Heart right ventricle (tissue), 16 donors: Measurements from ENCODE around the gene ILKAP. TPM values are rescaled to one million over a fixed set of nuclear protein-coding genes. Genes with fewer than 3 reads are reported as not detected.

Experiments used
- ATAC-seq, 8 donors: fragments of 200-7000 bp; cut with Tn5 transposase; one replicate each; pipeline ENCODE4 v1.9.1; 2020; ENCODE audit warnings: mild to moderate bottlenecking in 8 of 8, moderate library complexity in 8 of 8, moderate number of reproducible peaks in 1 of 8
- DNase-seq, 2 donors: peaks; one replicate each; pipeline ENCODE4 v3.0.0-alpha.2; 2020
- H3K27ac ChIP-seq, 10 donors: fragments of 200-600 bp; sonication (generic) in 2 of 10; one replicate each; pipeline versions ENCODE4 v1.5.0 to v1.8.0; 2020 to 2022; ENCODE audit warnings: mild to moderate bottlenecking in 3 of 10
- H3K27me3 ChIP-seq, 7 donors: fragments of 200-600 bp; one replicate each; pipeline ENCODE4 v1.8.0; 2021 to 2022; ENCODE audit warnings: mild to moderate bottlenecking in 2 of 7
- H3K36me3 ChIP-seq, 9 donors: fragments of 200-600 bp; sonication (generic) in 1 of 9; one replicate each; pipeline versions ENCODE4 v1.5.0 to v1.8.0; 2020 to 2022; ENCODE audit warnings: mild to moderate bottlenecking in 2 of 9
- H3K4me1 ChIP-seq, 9 donors: fragments of 200-600 bp; sonication (generic) in 1 of 9; one replicate each; pipeline versions ENCODE4 v1.5.0 to v1.8.0; 2020 to 2022; ENCODE audit warnings: mild to moderate bottlenecking in 4 of 9
- H3K4me3 ChIP-seq, 10 donors: fragments of 200-600 bp; sonication (generic) in 2 of 10; one replicate each; pipeline versions ENCODE4 v1.5.0 to v1.8.0; 2020 to 2022; ENCODE audit warnings: mild to moderate bottlenecking in 7 of 10, moderate library complexity in 2 of 10
- H3K9me3 ChIP-seq, 11 donors: fragments of 200-600 bp in 10 of 11; sonication (generic) in 2 of 11; one replicate each; pipeline versions ENCODE4 v1.5.0 to v1.8.0; 2013 to 2022; ENCODE audit warnings: mild to moderate bottlenecking in 2 of 11, control low read depth in 1 of 11, moderate library complexity in 1 of 11
- CTCF ChIP-seq, 9 donors: fragments of 200-600 bp; sonication (generic) in 2 of 9; IDR thresholded peaks; one replicate each; pipeline versions ENCODE4 v1.5.0 to v1.8.0; 2021 to 2022; ENCODE audit warnings: antibody characterized with exemption in 9 of 9, mild to moderate bottlenecking in 5 of 9, moderate library complexity in 1 of 9
- WGBS, 2 donors: extraction: QIAGEN DNeasy Blood & Tissue Kit; methylation state at CpG; one replicate each; pipeline ENCODE4 v1.1.7; 2013; ENCODE audit warnings: inconsistent platforms in 1 of 2; 5-methylcytosine and 5-hydroxymethylcytosine counted together
- intact Hi-C, 10 donors: fragments of 100-400 bp; cut with DNase I; formaldehyde crosslinking; loops; one replicate each; pipeline versions ENCODE4 v1.11.1 to v1.14.2; 2022
- polyA plus RNA-seq, 2 donors: library from polyadenylated mRNA; stranded (reverse); fragments of 200-250 nt; gene quantifications; one replicate each; pipeline ENCODE4 v1.2.3, GENCODE V29; 2013
- total RNA-seq, 10 donors: library from RNA; stranded (reverse); fragmentation: NEBNext Ultra II Directional in 3 of 10; extraction: Animal tissue kit (Norgen Biotek cat#: 25700) in 3 of 10; gene quantifications; one replicate each; pipeline versions ENCODE4 v1.2.1 to v1.2.4, GENCODE V29; 2021 to 2023
- donor health status: Arrhythmogenic right ventricular cardiomyopathy.
- donor health status: ischemic (EF 13 %, LVEDD 7.1; RV severe dilation, severe dysfunction).
- donor health status: healthy with polysubstance abuse.
- donor health status: DM: no; HTN: yes; CAD: no.
- donor health status: DM: no; HTN: no; CAD: no.
- donor health status: ischemic (EF 25% LVEDD 6.9; RV normal size, moderate dysfunction).
- donor health status: ischemic (EF 25% LVEDD 5.7; RV mildly dilated, moderate dysfunction).
- donor health status: healthy.
- donor health status: DM: yes; HTN: yes; CAD: no.
- donor health status: Ischemic cardiomyopathy.
- donor health status: ischemic (EF 35%, LVEDD 5.7; RV mildly dilated, moderate dysfunction).
- donor health status: nonischemic (EF 11% LVEDD 7.7; RV severe dilation, severe dysfunction).
- donor health status: DM: yes; HTN: yes; CAD: no.
- donor health status: PGD.
- donor health status: ischemic (EF 29% LVEDD 5.4; RV normal size, mild dysfunction).
- donor health status: nonischemic (EF 23%, LVEDD 6.1; RV moderate dilation, normal function).

The ILKAP gene
- total and polyA plus RNA-seq, 12 donors, result 19.6 to 83.9 (median 25.6) TPM

- no peak overlapping the region for H3K4me3 ChIP-seq
- peaks cover 0 to 8% (median 0%) of the 10 kb centered on the region in 9 donors for H3K4me1 ChIP-seq
- no peaks in the 10 kb centered on the region for H3K9me3 ChIP-seq
- intact Hi-C loops, result no loop called here
- TF ChIP-seq CTCF (IDR thresholded peaks at IDR 0.05), result no peak
- ATAC-seq, result no peak
- H3K27ac ChIP-seq, result no peak overlapping the region
- 63 to 79% methylated on average over 30 of the region's 30 CpGs for WGBS, 2 donors
- H3K36me3 ChIP-seq, result no peaks in the 10 kb centered on the region
- DNase-seq, result peak in 1 of 2 donors; percentile 16
- H3K27me3 ChIP-seq, result no peaks in the 10 kb centered on the region
These were observed 74.9 kb downstream of the ILKAP start for GRCh38 chr2:238128534-238129001.

GRCh38 chr2:238128061-238128440, 75.4 kb downstream of the ILKAP start:
- Histone ChIP-seq H3K27ac (no peak overlapping the region), H3K27me3 (no peaks in the 10 kb centered on the region), H3K9me3 (no peaks in the 10 kb centered on the region), H3K4me1 (peaks cover 0 to 8% (median 0%) of the 10 kb centered on the region in 9 donors), H3K4me3 (no peak overlapping the region), H3K36me3 (no peaks in the 10 kb centered on the region)
- intact Hi-C loops, result no loop called here
- ATAC-seq (no peak), DNase-seq (peak in 1 of 2 donors; percentile 1)
- no peak for TF ChIP-seq CTCF (IDR thresholded peaks at IDR 0.05)
- WGBS, 2 donors, result 88 to 96% methylated on average over 22 of the region's 22 CpGs

GRCh38 chr2:238127165-238128060, 76.1 kb downstream of the ILKAP start:
- Histone ChIP-seq H3K27ac (no peak overlapping the region), H3K27me3 (no peaks in the 10 kb centered on the region), H3K4me1 (peaks cover 0 to 8% (median 0%) of the 10 kb centered on the region in 9 donors), H3K4me3 (peak overlapping the region in 4 of 10 donors; percentile 11 to 23 (median 16)), H3K9me3 (no peaks in the 10 kb centered on the region), H3K36me3 (no peaks in the 10 kb centered on the region)
- ATAC-seq (peak; percentile 48 to 85 (median 75)), DNase-seq (peak in 1 of 2 donors; percentile 41)
- peak in 2 of 9 donors; percentile 22 to 27 for TF ChIP-seq CTCF (IDR thresholded peaks at IDR 0.05)
- WGBS, 2 donors, result 48 to 55% methylated on average over 34 to 36 of the region's 36 CpGs
- intact Hi-C loops, result no loop called here

GRCh38 chr2:238126775-238127164, 76.7 kb downstream of the ILKAP start:
- peaks cover 0 to 8% (median 0%) of the 10 kb centered on the region in 9 donors for H3K4me1 ChIP-seq
- H3K27me3 ChIP-seq, result no peaks in the 10 kb centered on the region
- H3K36me3 ChIP-seq, result no peaks in the 10 kb centered on the region
- intact Hi-C loops, result no loop called here
- no peak overlapping the region for H3K4me3 ChIP-seq
- ATAC-seq (no peak), DNase-seq (no peak)
- no peak for TF ChIP-seq CTCF (IDR thresholded peaks at IDR 0.05)
- no peaks in the 10 kb centered on the region for H3K9me3 ChIP-seq
- WGBS, 2 donors, result 79 to 88% methylated on average over 2 of the region's 2 CpGs
- no peak overlapping the region for H3K27ac ChIP-seq
